AG04450 (cell line): ENCODE data around the gene QSOX1. TPM values are rescaled to one million over a fixed set of nuclear protein-coding genes. Genes with fewer than 3 reads are reported as not detected.

ENCODE experiments used
- CTCF ChIA-PET: fragments of 300-600, 350-600 bp; formaldehyde crosslinking; extraction: SDS; loops from one replicate; lab custom pipeline; 2022; ENCODE audit warnings: antibody characterized with exemption, inconsistent platforms; lab: Charles Lee
- POLR2A ChIA-PET: fragments of 350-600 bp; formaldehyde crosslinking; extraction: SDS; loops from one replicate; lab custom pipeline; 2021; ENCODE audit warnings: antibody characterized with exemption, inconsistent platforms; lab: Yijun Ruan, JAX
- DNase-seq: peaks from one replicate; pipeline ENCODE4 v3.0.0-alpha.2; 2011; ENCODE audit warnings: low read depth, low spot score
- H3K27ac ChIP-seq: one replicate; pipeline ENCODE4 v1.5.1; 2012; ENCODE audit warnings: low read depth, low read length, control low read depth
- H3K27me3 ChIP-seq: one replicate; pipeline ENCODE4 v1.6.0; 2012; ENCODE audit warnings: low read length; ENCODE audit not compliant: control insufficient read depth, insufficient read depth
- H3K4me3 ChIP-seq: 2 replicates; pipeline ENCODE4 v1.5.1; 2011; ENCODE audit warnings: mild to moderate bottlenecking, low read depth, low read length, control low read depth
- H3K9me3 ChIP-seq: 2 replicates; pipeline ENCODE4 v1.5.1; 2012; ENCODE audit warnings: low read length; ENCODE audit not compliant: control insufficient read depth, insufficient read depth
- CTCF ChIP-seq: IDR thresholded peaks from 2 replicates; pipeline ENCODE4 v1.5.1; 2011; ENCODE audit warnings: low read depth, low read length, control low read depth, inconsistent platforms
- polyA plus RNA-seq: library from polyadenylated mRNA; depleted of rRNA; stranded (reverse); fragments of >200 nt; gene quantifications from 2 replicates; pipeline ENCODE4 v1.2.3, GENCODE V29; 2011

The QSOX1 gene
- polyA plus RNA-seq, 1 experiment = 1,269 TPM

- H3K9me3 ChIP-seq = no peaks in the 10 kb centered on the region; the same call in 1 of the 2 replicates
- CTCF ChIA-PET = interaction anchor here (1.1 kb wide), 1 partner anchor 10 kb away, joined by 3 read pairs; no protein-coding TSS in a partner anchor
- no peak for DNase-seq
- H3K27ac ChIP-seq = no peak overlapping the region
- H3K4me3 ChIP-seq = no peak overlapping the region
- POLR2A ChIA-PET = interaction anchor here (0.9 kb wide), 1 partner anchor 315 kb away, joined by 3 read pairs; the partner anchor contains the start of gene TOR1AIP1
- no peak for TF ChIP-seq CTCF
- no peaks in the 10 kb centered on the region for H3K27me3 ChIP-seq
Observed at GRCh38 chr1:180197231-180197630, 42.6 kb downstream of the QSOX1 start.

GRCh38 chr1:180198196-180198595 lies 43.5 kb downstream of the QSOX1 start:
- no peak for DNase-seq
- no peak for TF ChIP-seq CTCF
- ChIA-PET CTCF (interaction anchor here (0.6 to 1.5 kb wide), 3 partner anchors 11 to 17 kb away, joined by 3 to 5 read pairs (median 3); no protein-coding TSS in a partner anchor), POLR2A (interaction anchor here (0.6 to 0.9 kb wide), 2 partner anchors 316 to 968 kb away, joined by 3 to 8 read pairs; partner anchors contain the start of gene TOR1AIP1)
- Histone ChIP-seq H3K4me3 (no peak overlapping the region), H3K27me3 (no peaks in the 10 kb centered on the region), H3K9me3 (no peaks in the 10 kb centered on the region; the same call in 1 of the 2 replicates), H3K27ac (no peak overlapping the region)

- DNase-seq = no peak
- CTCF ChIA-PET = interaction anchor here (1.5 kb wide), 1 partner anchor 17 kb away, joined by 5 read pairs; no protein-coding TSS in a partner anchor
- Histone ChIP-seq H3K4me3 (no peak overlapping the region), H3K9me3 (no peaks in the 10 kb centered on the region; the same call in 1 of the 2 replicates), H3K27ac (no peak overlapping the region), H3K27me3 (no peaks in the 10 kb centered on the region)
- POLR2A ChIA-PET = interaction anchor here (0.6 kb wide), 1 partner anchor 967 kb away, joined by 8 read pairs; no protein-coding TSS in a partner anchor
- TF ChIP-seq CTCF = no peak
Observed at GRCh38 chr1:180198611-180199010, 43.9 kb downstream of the QSOX1 start.

GRCh38 chr1:180199018-180199417 lies 44.3 kb downstream of the QSOX1 start:
- no peak for DNase-seq
- ChIA-PET POLR2A (no interaction called here), CTCF (interaction anchor here (1.5 kb wide), 1 partner anchor 18 kb away, joined by 5 read pairs; no protein-coding TSS in a partner anchor)
- no peaks in the 10 kb centered on the region; the same call in 1 of the 2 replicates for H3K9me3 ChIP-seq
- H3K4me3 ChIP-seq = no peak overlapping the region
- no peaks in the 10 kb centered on the region for H3K27me3 ChIP-seq
- H3K27ac ChIP-seq = no peak overlapping the region
- TF ChIP-seq CTCF = no peak
